Thymus (tissue), 11 donors: ENCODE data around the gene TSPAN15. TPM values are rescaled to one million over a fixed set of nuclear protein-coding genes. Genes with fewer than 3 reads are reported as not detected.

ENCODE experiments used
- DNase-seq, 9 donors: peaks; one replicate each; pipeline ENCODE4 v3.0.0-alpha.2; 2013; ENCODE audit warnings: low spot score in 9 of 9, low read depth in 6 of 9, missing footprints in 1 of 9
- H3K27ac ChIP-seq, 2 donors: one replicate each; pipeline ENCODE4 v1.5.1; 2013; ENCODE audit warnings: control low read depth in 1 of 2, low read depth in 1 of 2, low read length in 1 of 2, mild to moderate bottlenecking in 1 of 2, moderate library complexity in 1 of 2
- H3K27me3 ChIP-seq, 2 donors: one replicate each; pipeline ENCODE4 v1.5.1; 2013; ENCODE audit warnings: low read length in 1 of 2; ENCODE audit not compliant: control insufficient read depth in 2 of 2, insufficient read depth in 1 of 2
- H3K36me3 ChIP-seq, 2 donors: one replicate each; pipeline ENCODE4 v1.5.1; 2013; ENCODE audit warnings: low read length in 1 of 2, mild to moderate bottlenecking in 1 of 2, moderate library complexity in 1 of 2; ENCODE audit not compliant: control insufficient read depth in 2 of 2, insufficient read depth in 2 of 2
- H3K4me1 ChIP-seq, 2 donors: one replicate each; pipeline ENCODE4 v1.5.1; 2013; ENCODE audit warnings: low read length in 2 of 2; ENCODE audit not compliant: control insufficient read depth in 2 of 2, insufficient read depth in 2 of 2
- H3K4me3 ChIP-seq, 2 donors: one replicate each; pipeline ENCODE4 v1.5.1; 2013; ENCODE audit warnings: low read length in 2 of 2, control low read depth in 1 of 2, mild to moderate bottlenecking in 1 of 2
- H3K9me3 ChIP-seq, 2 donors: one replicate each; pipeline ENCODE4 v1.5.1; 2013; ENCODE audit warnings: low read length in 1 of 2, mild to moderate bottlenecking in 1 of 2; ENCODE audit not compliant: control insufficient read depth in 2 of 2, insufficient read depth in 1 of 2
- WGBS: extraction: QIAGEN DNeasy Blood & Tissue Kit; methylation state at CpG from one replicate; pipeline ENCODE4 v1.1.7; 2013; 5-methylcytosine and 5-hydroxymethylcytosine counted together
- polyA plus RNA-seq: library from polyadenylated mRNA; stranded (reverse); fragments of 200-250 nt; gene quantifications from one replicate; pipeline ENCODE4 v1.2.3, GENCODE V29; 2013
- total RNA-seq: library from RNA; stranded (reverse); fragments of 120-200 nt; gene quantifications from one replicate; pipeline ENCODE4 v1.2.4, GENCODE V29; 2013
- donor health status: healthy.

TSPAN15 gene
- total and polyA plus RNA-seq, 2 donors = 9.7 to 13.2 TPM

GRCh38 chr10:69407621-69408301, 43.5 kb upstream of the TSPAN15 start:
- H3K36me3 ChIP-seq = peaks cover 3% of the 10 kb centered on the region in 2 donors
- peaks cover 2 to 18% of the 10 kb centered on the region in 2 donors for H3K4me1 ChIP-seq
- peak in 4 of 9 donors; percentile 63 to 82 (median 71) for DNase-seq
- WGBS = 68% methylated on average over 14 of the region's 14 CpGs
- no peak overlapping the region for H3K4me3 ChIP-seq
- no peaks in the 10 kb centered on the region for H3K27me3 ChIP-seq
- peaks cover 1 to 9% of the 10 kb centered on the region in 2 donors for H3K9me3 ChIP-seq
- no peak overlapping the region for H3K27ac ChIP-seq

- WGBS = 4% methylated on average over 60 of the region's 64 CpGs
- Histone ChIP-seq H3K4me1 (peaks cover 2 to 18% of the 10 kb centered on the region in 2 donors), H3K27ac (peak overlapping the region; percentile 44 to 63), H3K9me3 (peaks cover 1 to 9% of the 10 kb centered on the region in 2 donors), H3K4me3 (peak overlapping the region; percentile 27 to 36), H3K27me3 (no peaks in the 10 kb centered on the region), H3K36me3 (peaks cover 0 to 3% of the 10 kb centered on the region in 2 donors)
- peak; percentile 71 to 94 (median 84) for DNase-seq
These were observed 42.7 kb upstream of the TSPAN15 start for GRCh38 chr10:69408318-69409175.

DNA sequence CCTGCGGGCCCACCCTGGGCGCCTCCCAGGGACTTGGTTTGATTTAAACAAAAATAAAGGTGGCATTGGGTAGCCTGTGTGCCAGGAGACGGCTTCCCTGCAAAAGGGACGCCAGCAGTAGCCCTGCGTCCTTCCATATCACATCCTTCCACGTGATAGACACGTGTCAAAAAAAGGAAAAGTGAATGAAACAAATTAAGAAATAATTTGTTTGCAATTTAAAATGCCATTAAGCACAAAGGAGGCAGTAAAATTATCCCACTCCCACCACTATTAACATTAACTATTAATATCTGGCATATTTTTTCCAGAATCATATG, 42.1 kb upstream of the TSPAN15 start:
- H3K36me3 ChIP-seq = peaks cover 0 to 3% of the 10 kb centered on the region in 2 donors
- H3K27me3 ChIP-seq = no peaks in the 10 kb centered on the region
- H3K4me1 ChIP-seq = peaks cover 2 to 18% of the 10 kb centered on the region in 2 donors
- peaks cover 1 to 9% of the 10 kb centered on the region in 2 donors for H3K9me3 ChIP-seq
- H3K4me3 ChIP-seq = peak overlapping the region; percentile 27 to 36
- 31% methylated on average over 7 of the region's 7 CpGs for WGBS
- H3K27ac ChIP-seq = peak overlapping the region; percentile 44 to 63
- DNase-seq = no peak

- H3K27ac ChIP-seq = no peak overlapping the region
- 63% methylated on average over 6 of the region's 6 CpGs for WGBS
- no peaks in the 10 kb centered on the region for H3K27me3 ChIP-seq
- peaks cover 2 to 18% of the 10 kb centered on the region in 2 donors for H3K4me1 ChIP-seq
- no peak overlapping the region for H3K4me3 ChIP-seq
- no peaks in the 10 kb centered on the region for H3K36me3 ChIP-seq
- no peak for DNase-seq
- H3K9me3 ChIP-seq = peaks cover 1 to 9% of the 10 kb centered on the region in 2 donors
These were observed 41.3 kb upstream of the TSPAN15 start for GRCh38 chr10:69409968-69410367.

GRCh38 chr10:69410487-69410886, 40.8 kb upstream of the TSPAN15 start:
- Histone ChIP-seq H3K4me1 (peaks cover 2 to 18% of the 10 kb centered on the region in 2 donors), H3K36me3 (no peaks in the 10 kb centered on the region), H3K9me3 (peaks cover 1 to 9% of the 10 kb centered on the region in 2 donors), H3K4me3 (no peak overlapping the region), H3K27me3 (no peaks in the 10 kb centered on the region), H3K27ac (no peak overlapping the region)
- no peak for DNase-seq
- 87% methylated on average over 10 of the region's 10 CpGs for WGBS

- Histone ChIP-seq H3K27me3 (no peaks in the 10 kb centered on the region), H3K36me3 (no peaks in the 10 kb centered on the region), H3K4me3 (no peak overlapping the region), H3K4me1 (peaks cover 2 to 16% of the 10 kb centered on the region in 2 donors), H3K27ac (no peak overlapping the region), H3K9me3 (peaks cover 1 to 9% of the 10 kb centered on the region in 2 donors)
- WGBS = 93% methylated on average over 4 of the region's 4 CpGs
- DNase-seq = no peak
These were observed 39.8 kb upstream of the TSPAN15 start for GRCh38 chr10:69411476-69411875.

GRCh38 chr10:69412232-69412790, 39.0 kb upstream of the TSPAN15 start:
- H3K36me3 ChIP-seq = no peaks in the 10 kb centered on the region
- no peak overlapping the region for H3K27ac ChIP-seq
- DNase-seq = no peak
- H3K9me3 ChIP-seq = peaks cover 1 to 9% of the 10 kb centered on the region in 2 donors
- no peaks in the 10 kb centered on the region for H3K27me3 ChIP-seq
- peaks cover 2 to 16% of the 10 kb centered on the region in 2 donors for H3K4me1 ChIP-seq
- 86% methylated on average over 3 of the region's 3 CpGs for WGBS
- no peak overlapping the region for H3K4me3 ChIP-seq

DNA sequence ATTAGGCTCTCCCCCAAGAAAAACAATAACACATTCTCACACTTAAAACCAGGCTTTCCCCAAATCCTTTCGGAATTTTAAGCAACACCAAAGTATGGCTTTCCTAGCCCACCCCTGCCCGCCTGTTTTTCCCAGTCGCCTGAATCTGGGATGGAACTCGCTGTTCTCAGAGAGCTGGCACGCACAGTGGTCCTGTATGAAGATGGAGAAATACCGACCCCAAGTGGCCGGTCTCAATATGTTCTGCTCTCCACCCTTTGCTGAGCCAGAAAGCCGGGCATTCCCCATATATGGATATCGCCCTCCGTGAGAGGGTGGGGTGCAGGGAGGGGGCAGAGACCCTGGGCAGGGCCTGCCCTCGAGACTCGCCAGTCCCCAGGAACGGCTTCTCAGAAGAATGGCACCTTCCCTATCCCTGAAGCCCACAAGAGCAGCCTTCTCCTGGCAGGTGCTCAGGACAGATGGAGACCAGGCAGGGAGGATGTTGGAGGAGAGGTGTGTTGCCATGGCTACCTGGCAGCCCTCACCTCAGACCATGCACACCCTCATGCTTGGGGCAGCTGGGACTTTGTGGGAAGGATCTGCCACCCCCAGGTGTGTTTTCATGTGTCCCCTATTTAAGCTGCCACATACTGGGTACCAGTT, 37.9 kb upstream of the TSPAN15 start:
- Histone ChIP-seq H3K9me3 (peaks cover 0 to 2% of the 10 kb centered on the region in 2 donors), H3K4me1 (peaks cover 2 to 7% of the 10 kb centered on the region in 2 donors), H3K27ac (no peak overlapping the region), H3K36me3 (no peaks in the 10 kb centered on the region), H3K4me3 (no peak overlapping the region), H3K27me3 (no peaks in the 10 kb centered on the region)
- DNase-seq = peak in 1 of 9 donors; percentile 56
- WGBS = 9% methylated on average over 13 of the region's 13 CpGs
